HepG2 (cell line): ENCODE measurements around the gene TMEM218. TPM values are rescaled to one million over a fixed set of nuclear protein-coding genes. Genes with fewer than 3 reads are reported as not detected.

Experiments
- ATAC-seq: fragments of 200-7000 bp; cut with Tn5 transposase; 3 replicates; pipeline ENCODE4 v1.9.1; 2020; ENCODE audit warnings: mild to moderate bottlenecking, moderate library complexity
- BruUV-seq: library from RNA; stranded (reverse); fragments of 400-500 nt; replicated peaks from 2 replicates; lab custom pipeline; 2021; lab: Mats Ljungman, UMichigan
- CTCF ChIA-PET: fragments of 300-600 bp; formaldehyde crosslinking; extraction: SDS; loops from one replicate; lab custom pipeline; 2021; ENCODE audit warnings: low total read pairs, inconsistent platforms, low intra/inter-chr PET ratio; lab: Yijun Ruan, JAX
- POLR2A ChIA-PET: fragments of 350-600 bp; sonication (Branson Sonifier 250); formaldehyde crosslinking; loops from one replicate; lab custom pipeline; 2020; ENCODE audit warnings: antibody characterized with exemption, inconsistent platforms; lab: Yijun Ruan, JAX
- DNase-seq: peaks from one replicate; pipeline ENCODE4 v3.0.0-alpha.2; 2015; ENCODE audit warnings: low spot score
- FAIRE-seq: peaks from 3 replicates; lab custom pipeline; 2011; peaks lifted over from hg19 to GRCh38; lab: Jason Lieb, UNC
- H2AFZ ChIP-seq: one replicate; pipeline ENCODE4 v1.6.1; 2011; ENCODE audit warnings: low read length, inconsistent platforms
- H3K27ac ChIP-seq: fragments of 300-600 bp; 3 replicates; pipeline ENCODE4 v1.8.0; 2011; ENCODE audit warnings: mixed run types, mild to moderate bottlenecking, mixed read lengths, low read length, inconsistent platforms; ENCODE audit not compliant: insufficient read depth; ENCODE audit errors: extremely low read length
- H3K27me3 ChIP-seq, 2 experiments: fragments of 200-600 bp in 1 of 2; 2 replicates in 1 of 2; 3 replicates in 1 of 2; pipeline versions ENCODE4 v1.6.0 to v1.8.0; 2011; ENCODE audit warnings: low read length in 2 of 2, mild to moderate bottlenecking in 2 of 2, moderate library complexity in 2 of 2, inconsistent platforms in 1 of 2; ENCODE audit not compliant: insufficient read depth in 2 of 2, control insufficient read depth in 1 of 2
- H3K36me3 ChIP-seq, 2 experiments: fragments of 200-600 bp in 1 of 2; replicated peaks in 1 of 2; 2 replicates in 1 of 2; 3 replicates in 1 of 2; pipeline versions ENCODE4 v1.5.1 to v1.8.0; 2011; ENCODE audit warnings: low read length in 2 of 2, inconsistent platforms in 1 of 2; ENCODE audit not compliant: insufficient read depth in 2 of 2, control insufficient read depth in 1 of 2
- H3K4me1 ChIP-seq: 2 replicates; pipeline ENCODE4 v1.5.1; 2012; ENCODE audit warnings: low read length, inconsistent platforms; ENCODE audit not compliant: insufficient read depth
- H3K4me2 ChIP-seq: 2 replicates; pipeline ENCODE4 v1.6.0; 2011; ENCODE audit warnings: low read depth, low read length, inconsistent platforms
- H3K4me3 ChIP-seq, 3 experiments: fragments of 200-600 bp in 1 of 3; sonication (generic), shearing (Covaris generic) in 1 of 3; replicated peaks in 1 of 3; 2 replicates each; pipeline ENCODE4 v1.5.1; 2011 to 2016; ENCODE audit warnings: low read length in 3 of 3, inconsistent platforms in 2 of 3, low read depth in 2 of 3, mild to moderate bottlenecking in 2 of 3, control low read depth in 1 of 3, mixed read lengths in 1 of 3; ENCODE audit not compliant: insufficient read depth in 1 of 3
- H3K79me2 ChIP-seq: one replicate; pipeline ENCODE4 v1.6.1; 2011; ENCODE audit warnings: low read length, inconsistent platforms; ENCODE audit not compliant: insufficient read depth
- H3K9ac ChIP-seq: 2 replicates; pipeline ENCODE4 v1.6.0; 2011; ENCODE audit warnings: mild to moderate bottlenecking, low read depth, low read length, inconsistent platforms; ENCODE audit not compliant: insufficient read depth
- H3K9me3 ChIP-seq: 2 replicates; pipeline ENCODE4 v1.5.1; 2012; ENCODE audit warnings: mild to moderate bottlenecking, low read length
- H4K20me1 ChIP-seq: 2 replicates; pipeline ENCODE4 v1.6.0; 2011; ENCODE audit warnings: inconsistent platforms, mild to moderate bottlenecking, low read length, moderate library complexity; ENCODE audit not compliant: insufficient read depth
- AHDC1 ChIP-seq: sonication (generic); formaldehyde crosslinking; IDR thresholded peaks from 2 replicates; pipeline ENCODE4 v1.5.1; 2020; ENCODE audit warnings: mild to moderate bottlenecking, missing genetic modification reagents, borderline replicate concordance
- E2F5 ChIP-seq: sonication (generic); formaldehyde crosslinking; conservative IDR thresholded peaks from 2 replicates; pipeline ENCODE4 v1.4.0; 2020; ENCODE audit warnings: missing genetic modification reagents
- HMGA1 ChIP-seq: sonication (generic); formaldehyde crosslinking; conservative IDR thresholded peaks from 2 replicates; pipeline ENCODE4 v1.4.0; 2020; ENCODE audit warnings: missing genetic modification reagents
- THAP7 ChIP-seq: sonication (generic); formaldehyde crosslinking; IDR thresholded peaks from 2 replicates; pipeline ENCODE4 v1.8.1; 2023; ENCODE audit warnings: mild to moderate bottlenecking, missing genetic modification reagents
- U2AF2 ChIP-seq: fragments of 200-400 bp; formaldehyde crosslinking; IDR thresholded peaks from 2 replicates; pipeline ENCODE4 v1.6.1; 2017; ENCODE audit warnings: low read depth, mild to moderate bottlenecking, low read length
- ZNF687 ChIP-seq: sonication (generic); formaldehyde crosslinking; IDR thresholded peaks from 2 replicates; pipeline ENCODE4 v1.5.1; 2020; ENCODE audit warnings: mild to moderate bottlenecking, missing genetic modification reagents, moderate library complexity
- WGBS: methylation state at CpG from one replicate; pipeline ENCODE4 v1.1.6; 2017; ENCODE audit warnings: low lambda C conversion rate; 5-methylcytosine and 5-hydroxymethylcytosine counted together
- in situ Hi-C: cut with HindIII; loops from 2 replicates; pipeline ENCODE4 v1.10.0; 2017; ENCODE audit warnings: low pct_unique_long_range_greater_than_20kb; ENCODE audit not compliant: extremely low pct_ligation_motif_present
- intact Hi-C: fragments of 100-400 bp; cut with micrococcal nuclease; formaldehyde crosslinking; loops from one replicate; pipeline ENCODE4 v1.10.0; 2022; ENCODE audit not compliant: unreplicated experiment
- polyA plus RNA-seq, 8 experiments: library from polyadenylated mRNA; depleted of rRNA in 3 of 8; stranded (reverse) in 7 of 8; unstranded in 1 of 8; fragments of >200 nt; fragmentation: Illumina TruSeq in 4 of 8; extraction: Trizol in 4 of 8; gene quantifications; 2 replicates each; pipeline versions ENCODE4 v1.2.1 to v1.2.3, GENCODE V29; 2011 to 2016; ENCODE audit warnings: low read depth in 4 of 8, missing spikeins in 1 of 8, mixed read lengths in 1 of 8; ENCODE audit not compliant: insufficient read depth in 1 of 8
- total RNA-seq, 5 experiments: library from RNA; depleted of rRNA; stranded (reverse); fragments of >200 nt; fragmentation: Illumina TruSeq; extraction: Trizol; gene quantifications; 2 replicates each; pipeline ENCODE4 v1.2.3, GENCODE V29; 2016; ENCODE audit warnings: low read depth in 1 of 5

The TMEM218 gene
- total and polyA plus RNA-seq, 2 of the 13 experiments (the other 11 are each of a cell fraction or from before 2014, with no cell fraction given) = 11.8 to 14.0 TPM

GRCh38 chr11:125073616-125074483, 37.6 kb downstream of the TMEM218 start (continued):
- 0 out of 2 replicates have a peak, but pooled peaks have one; percentile 15 for TF ChIP-seq ZNF687 (CRISPR knock-in tag)

- CTCF ChIA-PET = no interaction called here
These were observed 38.4 kb downstream of the TMEM218 start for GRCh38 chr11:125072961-125073590.

More at GRCh38 chr11:125072961-125073590, 38.4 kb downstream of the TMEM218 start:
- ATAC-seq (no peak), DNase-seq (no peak), FAIRE-seq (no peak)
- H3K4me2 ChIP-seq = peak overlapping the region; percentile 77; the same call in 1 of the 2 replicates
- no peak overlapping the region for H2AFZ ChIP-seq
- H3K4me3 ChIP-seq = no peak overlapping the region
- peaks cover 65% of the 10 kb centered on the region for H3K4me1 ChIP-seq
- H3K79me2 ChIP-seq = no peaks in the 10 kb centered on the region
- H4K20me1 ChIP-seq = no peaks in the 10 kb centered on the region
- H3K9me3 ChIP-seq = no peaks in the 10 kb centered on the region
- in situ Hi-C loops = no loop called here
- 82% methylated on average over 2 of the region's 12 CpGs for WGBS
- peaks cover 0 to 4% of the 10 kb centered on the region in 2 experiments; a peak in 1 of 5 replicates for H3K27me3 ChIP-seq
- H3K27ac ChIP-seq = no peak overlapping the region
- TF ChIP-seq THAP7 (CRISPR knock-in tag) (no peak), U2AF2 (no peak), E2F5 (CRISPR knock-in tag) (no peak), HMGA1 (CRISPR knock-in tag) (no peak), AHDC1 (CRISPR knock-in tag) (no peak)
- intact Hi-C loops = no loop called here
- POLR2A ChIA-PET = interaction anchor here (0.9 to 2.9 kb wide), 4 partner anchors 10 to 119 kb away, joined by 3 to 9 read pairs (median 7); partner anchors contain the start of genes CCDC15, SLC37A2 and TMEM218
- no peak overlapping the region for H3K9ac ChIP-seq
- BruUV-seq = no TSS peak
- no peaks in the 10 kb centered on the region for H3K36me3 ChIP-seq
